HG02623 (cell line): ENCODE measurements around the gene NUP85.
"Not testable (repeated sequence)": the region's sequence is repeated elsewhere in the genome, so short reads cannot be mapped to it uniquely, and the experiment has no call there.

Experiments
- ATAC-seq: cut with Tn5 transposase; IDR thresholded peaks from one replicate; pipeline ENCODE4 v1.9.1; 2021; ENCODE audit warnings: moderate library complexity; ENCODE audit not compliant: unreplicated experiment

The NUP85 gene

GRCh38 chr17:75194879-75195278, 10.6 kb upstream of the NUP85 start:
- ATAC-seq: no peak

- ATAC-seq: no peak
These were observed 5.4 kb upstream of the NUP85 start for GRCh38 chr17:75199886-75200618.

- peak; percentile 14 for ATAC-seq
These were observed 299 bp downstream of the NUP85 start for GRCh38 chr17:75205793-75206163.

- not testable (repeated sequence) for ATAC-seq
These were observed 1.6 kb downstream of the NUP85 start for GRCh38 chr17:75207050-75207407.

GRCh38 chr17:75207760-75208159, 2.3 kb downstream of the NUP85 start:
- no peak for ATAC-seq

- ATAC-seq: no peak
These were observed 2.7 kb downstream of the NUP85 start for GRCh38 chr17:75208161-75208560.

GRCh38 chr17:75209061-75209460, 3.6 kb downstream of the NUP85 start:
- ATAC-seq: no peak

- ATAC-seq: no peak
These were observed 12.7 kb downstream of the NUP85 start for GRCh38 chr17:75218131-75218530.

GRCh38 chr17:75219815-75220214, 14.3 kb downstream of the NUP85 start:
- ATAC-seq: no peak

- ATAC-seq: no peak
These were observed 19.5 kb downstream of the NUP85 start for GRCh38 chr17:75225016-75225415.

- ATAC-seq: no peak
These were observed 22.2 kb downstream of the NUP85 start for GRCh38 chr17:75227729-75228128.

- no peak for ATAC-seq
These were observed 22.8 kb downstream of the NUP85 start for GRCh38 chr17:75228305-75228704.

- no peak for ATAC-seq
These were observed 23.4 kb downstream of the NUP85 start for GRCh38 chr17:75228847-75229246.

- no peak for ATAC-seq
These were observed 25.6 kb downstream of the NUP85 start for GRCh38 chr17:75231071-75231470.

GRCh38 chr17:75231741-75232464, 26.4 kb downstream of the NUP85 start:
- ATAC-seq: no peak

- no peak for ATAC-seq
These were observed 27.3 kb downstream of the NUP85 start for GRCh38 chr17:75232786-75233185.

- ATAC-seq: no peak
These were observed 31.9 kb downstream of the NUP85 start for GRCh38 chr17:75237100-75238014.

GRCh38 chr17:75238020-75238580, 32.6 kb downstream of the NUP85 start:
- no peak for ATAC-seq

- ATAC-seq: no peak
These were observed 33.3 kb downstream of the NUP85 start for GRCh38 chr17:75238684-75239191.

- no peak for ATAC-seq
These were observed 33.7 kb downstream of the NUP85 start for GRCh38 chr17:75239214-75239613.

GRCh38 chr17:75239778-75240393, 34.4 kb downstream of the NUP85 start:
- no peak for ATAC-seq
